ENCODE measurements around the gene INPP4A.
A peak's percentile ranks its signal among the peaks of the same experiment; 100 is the strongest.

Gene INPP4A

DNA sequence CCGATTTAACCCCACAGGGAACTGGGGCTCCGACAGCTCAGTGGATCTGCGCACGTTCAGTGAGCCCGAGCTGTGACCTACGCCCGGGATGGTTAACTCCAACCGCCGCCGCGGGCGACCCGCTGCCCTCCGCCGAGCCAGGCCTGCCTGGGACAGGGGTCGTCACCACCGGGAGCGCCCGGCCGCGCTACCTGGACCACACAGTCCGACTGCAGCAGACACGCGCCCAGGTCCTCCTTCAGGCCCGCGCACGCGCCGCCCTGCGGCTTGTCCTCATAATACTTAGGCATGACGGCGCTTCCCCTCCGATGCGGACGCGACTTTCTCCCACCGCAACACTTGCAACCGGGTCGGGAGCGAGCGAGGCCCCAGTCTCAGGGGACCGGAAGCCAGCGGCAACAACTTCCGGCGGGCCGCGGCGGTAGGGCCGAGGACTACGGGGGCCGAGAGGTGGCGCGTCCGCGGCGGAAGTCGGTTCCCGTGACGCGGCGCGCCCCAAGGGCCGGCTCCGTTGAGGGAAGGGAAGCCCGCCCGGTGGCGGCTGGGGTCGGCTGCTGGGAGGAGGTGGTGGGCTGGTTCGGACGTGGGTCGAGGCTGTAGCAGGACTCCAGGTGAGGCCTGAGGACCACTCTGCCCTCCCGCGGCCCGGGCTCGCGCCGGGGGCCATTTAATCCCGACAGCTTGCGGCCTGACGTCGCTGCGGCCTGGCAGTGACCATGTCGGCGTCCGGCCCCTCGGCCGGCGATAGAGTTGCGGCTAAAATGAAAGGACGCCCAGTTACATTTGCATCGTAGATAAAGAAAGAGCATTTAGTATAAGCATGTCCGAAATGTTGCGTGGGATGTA lies 163.7 kb downstream of the INPP4A start, which contains the start of the genes COA5 and UNC50 (continued):
- TF ChIP-seq, protein P1, sequence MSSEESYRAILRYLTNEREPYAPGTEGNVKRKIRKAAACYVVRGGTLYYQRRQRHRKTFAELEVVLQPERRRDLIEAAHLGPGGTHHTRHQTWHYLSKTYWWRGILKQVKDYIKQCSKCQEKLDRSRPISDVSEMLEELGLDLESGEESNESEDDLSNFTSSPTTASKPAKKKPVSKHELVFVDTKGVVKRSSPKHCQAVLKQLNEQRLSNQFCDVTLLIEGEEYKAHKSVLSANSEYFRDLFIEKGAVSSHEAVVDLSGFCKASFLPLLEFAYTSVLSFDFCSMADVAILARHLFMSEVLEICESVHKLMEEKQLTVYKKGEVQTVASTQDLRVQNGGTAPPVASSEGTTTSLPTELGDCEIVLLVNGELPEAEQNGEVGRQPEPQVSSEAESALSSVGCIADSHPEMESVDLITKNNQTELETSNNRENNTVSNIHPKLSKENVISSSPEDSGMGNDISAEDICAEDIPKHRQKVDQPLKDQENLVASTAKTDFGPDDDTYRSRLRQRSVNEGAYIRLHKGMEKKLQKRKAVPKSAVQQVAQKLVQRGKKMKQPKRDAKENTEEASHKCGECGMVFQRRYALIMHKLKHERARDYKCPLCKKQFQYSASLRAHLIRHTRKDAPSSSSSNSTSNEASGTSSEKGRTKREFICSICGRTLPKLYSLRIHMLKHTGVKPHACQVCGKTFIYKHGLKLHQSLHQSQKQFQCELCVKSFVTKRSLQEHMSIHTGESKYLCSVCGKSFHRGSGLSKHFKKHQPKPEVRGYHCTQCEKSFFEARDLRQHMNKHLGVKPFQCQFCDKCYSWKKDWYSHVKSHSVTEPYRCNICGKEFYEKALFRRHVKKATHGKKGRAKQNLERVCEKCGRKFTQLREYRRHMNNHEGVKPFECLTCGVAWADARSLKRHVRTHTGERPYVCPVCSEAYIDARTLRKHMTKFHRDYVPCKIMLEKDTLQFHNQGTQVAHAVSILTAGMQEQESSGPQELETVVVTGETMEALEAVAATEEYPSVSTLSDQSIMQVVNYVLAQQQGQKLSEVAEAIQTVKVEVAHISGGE (tag by site-specific recombination; conservative IDR thresholded peaks at IDR 0.05; ENCODE audit: low read depth), result peak; percentile 97
- TF ChIP-seq, protein P2, sequence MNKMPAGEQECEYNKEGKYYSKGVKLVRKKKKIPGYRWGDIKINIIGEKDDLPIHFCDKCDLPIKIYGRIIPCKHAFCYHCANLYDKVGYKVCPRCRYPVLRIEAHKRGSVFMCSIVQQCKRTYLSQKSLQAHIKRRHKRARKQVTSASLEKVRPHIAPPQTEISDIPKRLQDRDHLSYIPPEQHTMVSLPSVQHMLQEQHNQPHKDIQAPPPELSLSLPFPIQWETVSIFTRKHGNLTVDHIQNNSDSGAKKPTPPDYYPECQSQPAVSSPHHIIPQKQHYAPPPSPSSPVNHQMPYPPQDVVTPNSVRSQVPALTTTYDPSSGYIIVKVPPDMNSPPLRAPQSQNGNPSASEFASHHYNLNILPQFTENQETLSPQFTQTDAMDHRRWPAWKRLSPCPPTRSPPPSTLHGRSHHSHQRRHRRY (tag by site-specific recombination; IDR thresholded peaks at IDR 0.05), result no peak
- no peak for TF ChIP-seq ZBTB8A (tag by site-specific recombination; IDR thresholded peaks at IDR 0.05)
- TF ChIP-seq ZNF660 (tag by site-specific recombination; IDR thresholded peaks at IDR 0.05), result no peak
- 0 out of 2 replicates have a peak, but pooled peaks have one; percentile 11 for TF ChIP-seq KLF1 (tag by site-specific recombination; IDR thresholded peaks at IDR 0.05)
- no peak for TF ChIP-seq ZNF138 (tag by site-specific recombination; IDR thresholded peaks at IDR 0.05; ENCODE audit: borderline replicate concordance)
- no peak for TF ChIP-seq ZNF2 (tag by site-specific recombination; IDR thresholded peaks at IDR 0.05)
- TF ChIP-seq ZNF214 (tag by site-specific recombination; IDR thresholded peaks at IDR 0.05; ENCODE audit: borderline replicate concordance), result no peak
- no peak for TF ChIP-seq ZNF747 (tag by site-specific recombination; IDR thresholded peaks at IDR 0.05)
- TF ChIP-seq ZNF768 (tag by site-specific recombination; IDR thresholded peaks at IDR 0.05), result no peak
- no peak for TF ChIP-seq ZNF555 (tag by site-specific recombination; conservative IDR thresholded peaks at IDR 0.05)
- TF ChIP-seq KLF8 (tag by site-specific recombination; IDR thresholded peaks at IDR 0.05), result peak; percentile 69; the same call in 1 of the 2 replicates
- no peak for TF ChIP-seq YY2 (tag by site-specific recombination; IDR thresholded peaks at IDR 0.05)
- no peak for TF ChIP-seq ZNF837 (tag by site-specific recombination; IDR thresholded peaks at IDR 0.05)
- TF ChIP-seq, protein P3, sequence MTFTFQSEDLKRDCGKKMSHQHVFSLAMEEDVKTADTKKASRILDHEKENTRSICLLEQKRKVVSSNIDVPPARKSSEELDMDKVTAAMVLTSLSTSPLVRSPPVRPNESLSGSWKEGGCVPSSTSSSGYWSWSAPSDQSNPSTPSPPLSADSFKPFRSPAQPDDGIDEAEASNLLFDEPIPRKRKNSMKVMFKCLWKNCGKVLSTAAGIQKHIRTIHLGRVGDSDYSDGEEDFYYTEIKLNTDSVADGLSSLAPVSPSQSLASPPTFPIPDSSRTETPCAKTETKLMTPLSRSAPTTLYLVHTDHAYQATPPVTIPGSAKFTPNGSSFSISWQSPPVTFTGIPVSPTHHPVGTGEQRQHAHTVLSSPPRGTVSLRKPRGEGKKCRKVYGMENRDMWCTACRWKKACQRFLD (tag by site-specific recombination; IDR thresholded peaks at IDR 0.05), result no peak
- TF ChIP-seq ZBTB7A (tag by site-specific recombination; IDR thresholded peaks at IDR 0.05; ENCODE audit: low read depth), result no peak
- TF ChIP-seq, protein P4, sequence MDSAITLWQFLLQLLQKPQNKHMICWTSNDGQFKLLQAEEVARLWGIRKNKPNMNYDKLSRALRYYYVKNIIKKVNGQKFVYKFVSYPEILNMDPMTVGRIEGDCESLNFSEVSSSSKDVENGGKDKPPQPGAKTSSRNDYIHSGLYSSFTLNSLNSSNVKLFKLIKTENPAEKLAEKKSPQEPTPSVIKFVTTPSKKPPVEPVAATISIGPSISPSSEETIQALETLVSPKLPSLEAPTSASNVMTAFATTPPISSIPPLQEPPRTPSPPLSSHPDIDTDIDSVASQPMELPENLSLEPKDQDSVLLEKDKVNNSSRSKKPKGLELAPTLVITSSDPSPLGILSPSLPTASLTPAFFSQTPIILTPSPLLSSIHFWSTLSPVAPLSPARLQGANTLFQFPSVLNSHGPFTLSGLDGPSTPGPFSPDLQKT (IDR thresholded peaks at IDR 0.05; ENCODE audit: borderline replicate concordance, low read depth, low read length), result peak; percentile 70; the same call in 1 of the 2 replicates
- TF ChIP-seq, protein P5, sequence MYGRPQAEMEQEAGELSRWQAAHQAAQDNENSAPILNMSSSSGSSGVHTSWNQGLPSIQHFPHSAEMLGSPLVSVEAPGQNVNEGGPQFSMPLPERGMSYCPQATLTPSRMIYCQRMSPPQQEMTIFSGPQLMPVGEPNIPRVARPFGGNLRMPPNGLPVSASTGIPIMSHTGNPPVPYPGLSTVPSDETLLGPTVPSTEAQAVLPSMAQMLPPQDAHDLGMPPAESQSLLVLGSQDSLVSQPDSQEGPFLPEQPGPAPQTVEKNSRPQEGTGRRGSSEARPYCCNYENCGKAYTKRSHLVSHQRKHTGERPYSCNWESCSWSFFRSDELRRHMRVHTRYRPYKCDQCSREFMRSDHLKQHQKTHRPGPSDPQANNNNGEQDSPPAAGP (tag by site-specific recombination; IDR thresholded peaks at IDR 0.05), result no peak
- TF ChIP-seq, protein P6, sequence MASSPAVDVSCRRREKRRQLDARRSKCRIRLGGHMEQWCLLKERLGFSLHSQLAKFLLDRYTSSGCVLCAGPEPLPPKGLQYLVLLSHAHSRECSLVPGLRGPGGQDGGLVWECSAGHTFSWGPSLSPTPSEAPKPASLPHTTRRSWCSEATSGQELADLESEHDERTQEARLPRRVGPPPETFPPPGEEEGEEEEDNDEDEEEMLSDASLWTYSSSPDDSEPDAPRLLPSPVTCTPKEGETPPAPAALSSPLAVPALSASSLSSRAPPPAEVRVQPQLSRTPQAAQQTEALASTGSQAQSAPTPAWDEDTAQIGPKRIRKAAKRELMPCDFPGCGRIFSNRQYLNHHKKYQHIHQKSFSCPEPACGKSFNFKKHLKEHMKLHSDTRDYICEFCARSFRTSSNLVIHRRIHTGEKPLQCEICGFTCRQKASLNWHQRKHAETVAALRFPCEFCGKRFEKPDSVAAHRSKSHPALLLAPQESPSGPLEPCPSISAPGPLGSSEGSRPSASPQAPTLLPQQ (tag by site-specific recombination; IDR thresholded peaks at IDR 0.05), result peak; percentile 59; the same call in 1 of the 2 replicates
- no peak for TF ChIP-seq ZNF626 (tag by site-specific recombination; IDR thresholded peaks at IDR 0.05)
- TF ChIP-seq, protein P7, sequence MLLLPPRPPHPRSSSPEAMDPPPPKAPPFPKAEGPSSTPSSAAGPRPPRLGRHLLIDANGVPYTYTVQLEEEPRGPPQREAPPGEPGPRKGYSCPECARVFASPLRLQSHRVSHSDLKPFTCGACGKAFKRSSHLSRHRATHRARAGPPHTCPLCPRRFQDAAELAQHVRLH (tag by site-specific recombination; IDR thresholded peaks at IDR 0.05), result 0 out of 2 replicates have a peak, but pooled peaks have one; percentile 56
- no peak for TF ChIP-seq ZNF155 (tag by site-specific recombination; IDR thresholded peaks at IDR 0.05)
- no peak for TF ChIP-seq ZNF530 (tag by site-specific recombination; IDR thresholded peaks at IDR 0.05; ENCODE audit: low read depth)
- TF ChIP-seq, protein P8, sequence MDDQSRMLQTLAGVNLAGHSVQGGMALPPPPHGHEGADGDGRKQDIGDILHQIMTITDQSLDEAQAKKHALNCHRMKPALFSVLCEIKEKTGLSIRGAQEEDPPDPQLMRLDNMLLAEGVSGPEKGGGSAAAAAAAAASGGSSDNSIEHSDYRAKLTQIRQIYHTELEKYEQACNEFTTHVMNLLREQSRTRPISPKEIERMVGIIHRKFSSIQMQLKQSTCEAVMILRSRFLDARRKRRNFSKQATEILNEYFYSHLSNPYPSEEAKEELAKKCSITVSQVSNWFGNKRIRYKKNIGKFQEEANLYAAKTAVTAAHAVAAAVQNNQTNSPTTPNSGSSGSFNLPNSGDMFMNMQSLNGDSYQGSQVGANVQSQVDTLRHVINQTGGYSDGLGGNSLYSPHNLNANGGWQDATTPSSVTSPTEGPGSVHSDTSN (CRISPR knock-in tag; IDR thresholded peaks at IDR 0.05), result no peak
- 0 out of 2 replicates have a peak, but pooled peaks have one; percentile 67 for TF ChIP-seq GLI4 (tag by site-specific recombination; IDR thresholded peaks at IDR 0.05)

Measured in HEK293 (cell line).